A549 (cell line): ENCODE measurements around the gene RBFA. TPM values are rescaled to one million over a fixed set of nuclear protein-coding genes. Genes with fewer than 3 reads are reported as not detected.

Source experiments
- ATAC-seq, 2 experiments: fragments of 200-7000 bp in 1 of 2; fragments of >200 bp in 1 of 2; cut with Nextera tagmentation in 1 of 2; cut with Tn5 transposase in 1 of 2; 3 replicates each; pipeline versions ENCODE4 v1.8.0 to v1.9.1; 2018 to 2020; ENCODE audit warnings: mild to moderate bottlenecking in 1 of 2, moderate library complexity in 1 of 2
- CTCF ChIA-PET: fragments of 300-600 bp; sonication (Branson Sonifier 250); formaldehyde crosslinking; extraction: SDS; loops from one replicate; lab custom pipeline; 2021; ENCODE audit warnings: antibody characterized with exemption, inconsistent platforms; lab: Yijun Ruan, JAX
- POLR2A ChIA-PET: fragments of 350-600 bp; formaldehyde crosslinking; extraction: SDS; loops from one replicate; lab custom pipeline; 2021; ENCODE audit warnings: antibody characterized with exemption, inconsistent platforms; lab: Yijun Ruan, JAX
- DNase-seq, 2 experiments: peaks; one replicate each; pipeline versions ENCODE4 v3.0.0 to v3.0.0-alpha.2; 2011 to 2016; ENCODE audit warnings: low read depth in 1 of 2, low spot score in 1 of 2
- FAIRE-seq: peaks from 2 replicates; lab custom pipeline; 2011; peaks lifted over from hg19 to GRCh38; lab: Jason Lieb, UNC
- H3K27ac ChIP-seq, 2 experiments: fragments of >200 bp; sonication (Bioruptor Twin); formaldehyde crosslinking; 3 replicates each; pipeline ENCODE4 v1.5.1; 2016 to 2017
- H3K4me1 ChIP-seq: fragments of >200 bp; sonication (Bioruptor Twin); formaldehyde crosslinking; 3 replicates; pipeline ENCODE4 v1.6.1; 2016
- H3K4me2 ChIP-seq: fragments of >200 bp; sonication (Bioruptor Twin); formaldehyde crosslinking; 3 replicates; pipeline ENCODE4 v1.6.1; 2016
- H3K4me3 ChIP-seq: fragments of >200 bp; sonication (Bioruptor Twin); formaldehyde crosslinking; 3 replicates; pipeline ENCODE4 v1.5.1; 2016
- H3K9me3 ChIP-seq: fragments of >200 bp; sonication (Bioruptor Twin); formaldehyde crosslinking; 3 replicates; pipeline ENCODE4 v1.6.1; 2016
- CBX8 ChIP-seq: fragments of 200-600 bp; sonication (generic); IDR thresholded peaks from 2 replicates; pipeline ENCODE4 v1.6.1; 2016
- CHD4 ChIP-seq: fragments of 200-600 bp; sonication (generic); IDR thresholded peaks from 2 replicates; pipeline ENCODE4 v1.6.1; 2016; ENCODE audit warnings: antibody characterized with exemption, mild to moderate bottlenecking, borderline replicate concordance
- FOSL2 ChIP-seq, 2 experiments: fragments of 450-650 bp in 1 of 2; fragments of >200 bp in 1 of 2; sonication (Bioruptor Twin) in 1 of 2; formaldehyde crosslinking; IDR thresholded peaks; 2 replicates each; pipeline versions ENCODE4 v1.5.0 to v1.6.1; 2016 to 2020; ENCODE audit warnings: mild to moderate bottlenecking in 1 of 2, moderate library complexity in 1 of 2
- GATA3 ChIP-seq: IDR thresholded peaks from 2 replicates; pipeline ENCODE4 v1.6.1; 2012; ENCODE audit warnings: borderline replicate concordance
- HEYL ChIP-seq: fragments of 250-450 bp; sonication (Bioruptor Pico); IDR thresholded peaks from 2 replicates; pipeline ENCODE4 v1.8.0; 2021; ENCODE audit warnings: mild to moderate bottlenecking, moderate library complexity
- HOXB13 ChIP-seq: fragments of 250-450 bp; sonication (Bioruptor Pico); IDR thresholded peaks from 2 replicates; pipeline ENCODE4 v1.5.0; 2020; ENCODE audit warnings: low read depth, mild to moderate bottlenecking, moderate library complexity
- JUN ChIP-seq, 2 experiments: fragments of >200 bp; sonication (Bioruptor Twin); formaldehyde crosslinking; IDR thresholded peaks; 2 replicates in 1 of 2; 3 replicates in 1 of 2; pipeline ENCODE4 v1.6.1; 2016 to 2017
- KDM5A ChIP-seq: fragments of 200-600 bp; sonication (generic); IDR thresholded peaks from 2 replicates; pipeline ENCODE4 v1.6.1; 2016; ENCODE audit warnings: antibody characterized with exemption, mild to moderate bottlenecking
- NR3C1 ChIP-seq: fragments of >200 bp; sonication (Bioruptor Twin); formaldehyde crosslinking; IDR thresholded peaks from 3 replicates; pipeline ENCODE4 v1.6.1; 2017
- PHF8 ChIP-seq: fragments of 200-600 bp; sonication (generic); IDR thresholded peaks from 2 replicates; pipeline ENCODE4 v1.6.1; 2016; ENCODE audit warnings: low read depth, mild to moderate bottlenecking, antibody characterized with exemption, moderate library complexity, borderline replicate concordance
- POLR2A ChIP-seq: IDR thresholded peaks from 2 replicates; pipeline ENCODE4 v1.6.1; 2012; ENCODE audit warnings: mild to moderate bottlenecking, low read length
- POLR2AphosphoS2 ChIP-seq: conservative IDR thresholded peaks from 2 replicates; pipeline ENCODE4 v1.6.1; 2012; ENCODE audit warnings: low read length, improper control_type of control experiment, inconsistent platforms
- RAD21 ChIP-seq, 2 experiments: fragments of >200 bp in 1 of 2; sonication (Bioruptor Twin) in 1 of 2; formaldehyde crosslinking in 1 of 2; IDR thresholded peaks in 1 of 2; conservative IDR thresholded peaks in 1 of 2; 2 replicates in 1 of 2; 3 replicates in 1 of 2; pipeline ENCODE4 v1.6.1; 2012 to 2018; ENCODE audit warnings: inconsistent platforms in 1 of 2
- RNF2 ChIP-seq: fragments of 200-600 bp; sonication (generic); IDR thresholded peaks from 2 replicates; pipeline ENCODE4 v1.6.1; 2016; ENCODE audit warnings: low read depth, mild to moderate bottlenecking, antibody characterized with exemption, moderate library complexity, borderline replicate concordance
- TP53 ChIP-seq: fragments of 250-450 bp; sonication (Bioruptor Pico); IDR thresholded peaks from 2 replicates; pipeline ENCODE4 v1.5.0; 2021; ENCODE audit warnings: mild to moderate bottlenecking, moderate library complexity
- ZC3H11A ChIP-seq: fragments of 450-650 bp; IDR thresholded peaks from 2 replicates; pipeline ENCODE4 v1.6.1; 2014; ENCODE audit warnings: antibody characterized with exemption, mild to moderate bottlenecking
- ZSCAN20 ChIP-seq: fragments of 250-450 bp; sonication (Bioruptor Pico); IDR thresholded peaks from 2 replicates; pipeline ENCODE4 v1.8.0; 2022; ENCODE audit warnings: mild to moderate bottlenecking, moderate library complexity
- WGBS: methylation state at CpG from one replicate; pipeline ENCODE4 v1.1.6; 2017; ENCODE audit errors: missing lambda C conversion rate; 5-methylcytosine and 5-hydroxymethylcytosine counted together
- polyA plus RNA-seq, 4 experiments: library from polyadenylated mRNA; depleted of rRNA in 3 of 4; stranded (reverse); fragments of >200 nt; fragmentation: RNase III in 1 of 4; extraction: RNeasy Plus Mini Kit Qiagen cat#74134 plus additional on column Dnase treatment in 1 of 4; gene quantifications; 2 replicates in 3 of 4; 3 replicates in 1 of 4; pipeline ENCODE4 v1.2.3, GENCODE V29; 2011 to 2017
- TF ChIP-seq, protein P1 (sequence below): fragments of 450-650 bp; IDR thresholded peaks from 2 replicates; pipeline ENCODE4 v1.6.1; 2014; ENCODE audit warnings: antibody characterized with exemption
- TF ChIP-seq, protein P2 (sequence below): fragments of >200 bp; sonication (Bioruptor Twin); formaldehyde crosslinking; IDR thresholded peaks from 3 replicates; pipeline ENCODE4 v1.5.1; 2016
- TF ChIP-seq, protein P3 (sequence below): fragments of 150-350 bp; IDR thresholded peaks from 2 replicates; pipeline ENCODE4 v1.6.1; 2014; ENCODE audit warnings: low read depth, mild to moderate bottlenecking, low read length
- TF ChIP-seq, protein P4 (sequence below): fragments of >200 bp; sonication (Bioruptor Twin); formaldehyde crosslinking; IDR thresholded peaks from 3 replicates; pipeline ENCODE4 v1.6.1; 2016
- TF ChIP-seq, protein P5 (sequence below): fragments of 250-450 bp; sonication (Bioruptor Pico); IDR thresholded peaks from 2 replicates; pipeline ENCODE4 v1.5.0; 2020; ENCODE audit warnings: low read depth, mild to moderate bottlenecking, moderate library complexity

RBFA gene
- polyA plus RNA-seq, 2 of the 4 experiments (the other 2 are of a cell fraction), result 34.4 to 43.6 TPM

DNA sequence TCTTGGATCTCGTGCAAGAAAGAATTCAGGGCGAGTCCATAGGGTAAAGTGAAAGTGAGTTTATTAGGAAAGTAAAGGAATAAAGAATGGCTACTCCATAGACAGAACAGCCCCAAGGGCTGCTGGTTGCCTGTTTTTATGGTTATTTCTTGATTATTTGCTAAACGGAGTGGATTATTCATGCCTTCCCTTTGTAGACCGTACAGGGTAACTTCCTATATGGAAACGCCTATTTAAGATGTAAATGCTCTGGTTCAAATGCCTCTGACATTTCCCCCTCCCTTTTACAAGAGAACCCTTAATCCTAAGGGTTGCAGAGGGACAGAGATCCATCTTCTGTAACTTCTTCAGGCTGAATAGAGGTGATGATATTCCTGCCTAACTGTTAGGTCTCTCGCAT lies 25.7 kb downstream of the RBFA start:
- no peak for ATAC-seq
- no peak overlapping the region for H3K4me2 ChIP-seq
- CTCF ChIA-PET, result no interaction called here

DNA sequence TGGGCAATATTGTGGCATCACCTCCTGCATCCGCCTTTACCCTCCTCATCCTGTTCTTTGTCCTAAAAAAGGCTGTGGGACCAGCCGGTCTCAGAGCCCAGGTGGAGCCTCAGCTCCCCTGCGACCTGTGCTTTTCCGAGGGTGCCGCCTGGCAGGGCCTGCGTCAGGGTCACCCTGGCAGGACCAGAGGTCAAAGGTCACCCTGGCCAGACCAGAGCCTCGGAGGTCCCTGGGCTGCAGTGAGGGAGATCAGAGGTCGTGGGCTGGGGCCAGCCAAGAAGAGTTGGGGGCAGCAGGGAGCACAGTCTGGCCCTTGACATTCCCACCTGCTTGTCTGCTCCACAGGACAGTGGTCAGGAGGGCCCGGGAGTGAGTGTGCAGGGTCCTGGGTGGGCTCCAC lies 31.5 kb downstream of the RBFA start:
- no peaks in the 10 kb centered on the region for H3K9me3 ChIP-seq
- no peak for ATAC-seq
- 100% methylated on average over 2 of the region's 9 CpGs for WGBS
- TF ChIP-seq GATA3 (no peak), ZC3H11A (no peak), HEYL (no peak), ZSCAN20 (no peak), RNF2 (no peak)
- TF ChIP-seq, protein P1, sequence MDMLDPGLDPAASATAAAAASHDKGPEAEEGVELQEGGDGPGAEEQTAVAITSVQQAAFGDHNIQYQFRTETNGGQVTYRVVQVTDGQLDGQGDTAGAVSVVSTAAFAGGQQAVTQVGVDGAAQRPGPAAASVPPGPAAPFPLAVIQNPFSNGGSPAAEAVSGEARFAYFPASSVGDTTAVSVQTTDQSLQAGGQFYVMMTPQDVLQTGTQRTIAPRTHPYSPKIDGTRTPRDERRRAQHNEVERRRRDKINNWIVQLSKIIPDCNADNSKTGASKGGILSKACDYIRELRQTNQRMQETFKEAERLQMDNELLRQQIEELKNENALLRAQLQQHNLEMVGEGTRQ, result no peak
- DNase-seq, result no peak
- no peak overlapping the region for H3K4me3 ChIP-seq
- CTCF ChIA-PET, result interaction anchor here (1.4 kb wide), 1 partner anchor 30 kb away, joined by 5 read pairs; no protein-coding TSS in a partner anchor
- no peak overlapping the region for H3K27ac ChIP-seq
- H3K4me2 ChIP-seq, result no peak overlapping the region
- H3K4me1 ChIP-seq, result no peaks in the 10 kb centered on the region
- FAIRE-seq, result no peak
- POLR2A ChIA-PET, result no interaction called here

More for the DNA sequence above, 25.7 kb downstream of the RBFA start:
- Histone ChIP-seq H3K4me3 (no peak overlapping the region), H3K9me3 (peaks cover 13% of the 10 kb centered on the region), H3K4me1 (no peaks in the 10 kb centered on the region), H3K27ac (no peak overlapping the region)
- FAIRE-seq (no peak), DNase-seq (no peak)
- POLR2A ChIA-PET, result no interaction called here
- WGBS, result 45% methylated on average over 6 of the region's 6 CpGs
- TF ChIP-seq, protein P2, sequence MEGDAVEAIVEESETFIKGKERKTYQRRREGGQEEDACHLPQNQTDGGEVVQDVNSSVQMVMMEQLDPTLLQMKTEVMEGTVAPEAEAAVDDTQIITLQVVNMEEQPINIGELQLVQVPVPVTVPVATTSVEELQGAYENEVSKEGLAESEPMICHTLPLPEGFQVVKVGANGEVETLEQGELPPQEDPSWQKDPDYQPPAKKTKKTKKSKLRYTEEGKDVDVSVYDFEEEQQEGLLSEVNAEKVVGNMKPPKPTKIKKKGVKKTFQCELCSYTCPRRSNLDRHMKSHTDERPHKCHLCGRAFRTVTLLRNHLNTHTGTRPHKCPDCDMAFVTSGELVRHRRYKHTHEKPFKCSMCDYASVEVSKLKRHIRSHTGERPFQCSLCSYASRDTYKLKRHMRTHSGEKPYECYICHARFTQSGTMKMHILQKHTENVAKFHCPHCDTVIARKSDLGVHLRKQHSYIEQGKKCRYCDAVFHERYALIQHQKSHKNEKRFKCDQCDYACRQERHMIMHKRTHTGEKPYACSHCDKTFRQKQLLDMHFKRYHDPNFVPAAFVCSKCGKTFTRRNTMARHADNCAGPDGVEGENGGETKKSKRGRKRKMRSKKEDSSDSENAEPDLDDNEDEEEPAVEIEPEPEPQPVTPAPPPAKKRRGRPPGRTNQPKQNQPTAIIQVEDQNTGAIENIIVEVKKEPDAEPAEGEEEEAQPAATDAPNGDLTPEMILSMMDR, result no peak
- TF ChIP-seq TP53 (CRISPR knock-in tag) (no peak), NR3C1 (no peak), JUN (IDR thresholded peaks at IDR 0.05) (no peak), FOSL2 (IDR thresholded peaks at IDR 0.05) (no peak), FOSL2 (CRISPR knock-in tag; IDR thresholded peaks at IDR 0.05) (no peak), HOXB13 (CRISPR knock-in tag) (no peak), POLR2AphosphoS2 (no peak), POLR2A (no peak), PHF8 (no peak), KDM5A (no peak), CBX8 (no peak), RAD21 (conservative IDR thresholded peaks at IDR 0.05 in 1 of 2, IDR thresholded peaks at IDR 0.05 in 1 of 2) (no peak), CHD4 (no peak)
- TF ChIP-seq, protein P1, result no peak
- TF ChIP-seq, protein P3, sequence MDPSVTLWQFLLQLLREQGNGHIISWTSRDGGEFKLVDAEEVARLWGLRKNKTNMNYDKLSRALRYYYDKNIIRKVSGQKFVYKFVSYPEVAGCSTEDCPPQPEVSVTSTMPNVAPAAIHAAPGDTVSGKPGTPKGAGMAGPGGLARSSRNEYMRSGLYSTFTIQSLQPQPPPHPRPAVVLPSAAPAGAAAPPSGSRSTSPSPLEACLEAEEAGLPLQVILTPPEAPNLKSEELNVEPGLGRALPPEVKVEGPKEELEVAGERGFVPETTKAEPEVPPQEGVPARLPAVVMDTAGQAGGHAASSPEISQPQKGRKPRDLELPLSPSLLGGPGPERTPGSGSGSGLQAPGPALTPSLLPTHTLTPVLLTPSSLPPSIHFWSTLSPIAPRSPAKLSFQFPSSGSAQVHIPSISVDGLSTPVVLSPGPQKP, result no peak
- TF ChIP-seq, protein P4, sequence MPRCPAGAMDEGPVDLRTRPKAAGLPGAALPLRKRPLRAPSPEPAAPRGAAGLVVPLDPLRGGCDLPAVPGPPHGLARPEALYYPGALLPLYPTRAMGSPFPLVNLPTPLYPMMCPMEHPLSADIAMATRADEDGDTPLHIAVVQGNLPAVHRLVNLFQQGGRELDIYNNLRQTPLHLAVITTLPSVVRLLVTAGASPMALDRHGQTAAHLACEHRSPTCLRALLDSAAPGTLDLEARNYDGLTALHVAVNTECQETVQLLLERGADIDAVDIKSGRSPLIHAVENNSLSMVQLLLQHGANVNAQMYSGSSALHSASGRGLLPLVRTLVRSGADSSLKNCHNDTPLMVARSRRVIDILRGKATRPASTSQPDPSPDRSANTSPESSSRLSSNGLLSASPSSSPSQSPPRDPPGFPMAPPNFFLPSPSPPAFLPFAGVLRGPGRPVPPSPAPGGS, result no peak
- TF ChIP-seq, protein P5, sequence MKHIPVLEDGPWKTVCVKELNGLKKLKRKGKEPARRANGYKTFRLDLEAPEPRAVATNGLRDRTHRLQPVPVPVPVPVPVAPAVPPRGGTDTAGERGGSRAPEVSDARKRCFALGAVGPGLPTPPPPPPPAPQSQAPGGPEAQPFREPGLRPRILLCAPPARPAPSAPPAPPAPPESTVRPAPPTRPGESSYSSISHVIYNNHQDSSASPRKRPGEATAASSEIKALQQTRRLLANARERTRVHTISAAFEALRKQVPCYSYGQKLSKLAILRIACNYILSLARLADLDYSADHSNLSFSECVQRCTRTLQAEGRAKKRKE, result no peak
